HCT116 (cell line): ENCODE data around the gene ARHGAP42. TPM values are rescaled to one million over a fixed set of nuclear protein-coding genes. Genes with fewer than 3 reads are reported as not detected.

Source experiments
- ATAC-seq: fragments of 200-7000 bp; cut with Tn5 transposase; 2 replicates; pipeline ENCODE4 v1.9.1; 2020; ENCODE audit warnings: mild to moderate bottlenecking, moderate library complexity
- BruUV-seq: library from RNA; stranded (reverse); fragments of 400-500 nt; replicated peaks from 2 replicates; lab custom pipeline; 2021; lab: Mats Ljungman, UMichigan
- CTCF ChIA-PET: fragments of 300-600 bp; sonication (Branson Sonifier 250); formaldehyde crosslinking; loops from one replicate; lab custom pipeline; 2021; ENCODE audit warnings: antibody characterized with exemption; lab: Charles Lee
- POLR2A ChIA-PET: fragments of 300-600, 350-600 bp; sonication (Branson Sonifier 250); formaldehyde crosslinking; loops from one replicate; lab custom pipeline; 2021; ENCODE audit warnings: antibody characterized with exemption; lab: Charles Lee
- RAD21 ChIA-PET, 2 experiments: fragments of 300-600 bp; sonication (Branson Sonifier 250); formaldehyde crosslinking; loops; one replicate each; lab custom pipeline; 2023; ENCODE audit warnings: low total read pairs in 2 of 2; ENCODE audit not compliant: uncharacterized antibody in 2 of 2, unreplicated experiment in 2 of 2, low non-redundant PET in 1 of 2; lab: Charles Lee
- DNase-seq: peaks from one replicate; pipeline ENCODE4 v3.0.0-alpha.2; 2010; ENCODE audit warnings: low read depth, low spot score
- H2AFZ ChIP-seq: fragments of 200-600 bp; shearing (Covaris generic), sonication (generic); 2 replicates; pipeline ENCODE4 v1.6.1; 2017; ENCODE audit warnings: low read depth, mixed run types, mixed read lengths, antibody characterized with exemption, low read length; ENCODE audit not compliant: poor library complexity, severe bottlenecking
- H3K27ac ChIP-seq: 2 replicates; pipeline ENCODE4 v1.5.1; 2012; ENCODE audit warnings: low read depth, low read length
- H3K27me3 ChIP-seq: fragments of 200-600 bp; sonication (generic); 2 replicates; pipeline ENCODE4 v1.6.1; 2016; ENCODE audit warnings: mixed run types, low read length, mixed read lengths; ENCODE audit not compliant: insufficient read depth
- H3K36me3 ChIP-seq, 2 experiments: fragments of 200-500 bp in 1 of 2; fragments of 200-600 bp in 1 of 2; sonication (Bioruptor generic) in 1 of 2; sonication (generic) in 1 of 2; 2 replicates each; pipeline versions ENCODE4 v1.5.1 to v1.6.1; 2014 to 2016; ENCODE audit warnings: low read length in 2 of 2, inconsistent platforms in 1 of 2, mixed read lengths in 1 of 2, mixed run types in 1 of 2; ENCODE audit not compliant: insufficient read depth in 2 of 2, control insufficient read depth in 1 of 2
- H3K4me1 ChIP-seq, 2 experiments: fragments of 200-600 bp in 1 of 2; sonication (generic) in 1 of 2; 2 replicates each; pipeline versions ENCODE4 v1.5.1 to v1.6.1; 2012 to 2017; ENCODE audit warnings: low read length in 2 of 2, inconsistent platforms in 1 of 2, mild to moderate bottlenecking in 1 of 2, mixed read lengths in 1 of 2, mixed run types in 1 of 2, moderate library complexity in 1 of 2; ENCODE audit not compliant: insufficient read depth in 2 of 2, control insufficient read depth in 1 of 2
- H3K4me2 ChIP-seq: fragments of 200-600 bp; sonication (generic); 2 replicates; pipeline ENCODE4 v1.6.1; 2017; ENCODE audit warnings: mixed run types, low read length, mixed read lengths
- H3K4me3 ChIP-seq, 2 experiments: fragments of 200-600 bp in 1 of 2; sonication (generic) in 1 of 2; replicated peaks in 1 of 2; 2 replicates each; pipeline ENCODE4 v1.5.1; 2011 to 2016; ENCODE audit warnings: low read length in 2 of 2, control low read depth in 1 of 2, low read depth in 1 of 2, mild to moderate bottlenecking in 1 of 2, mixed read lengths in 1 of 2, mixed run types in 1 of 2
- H3K79me2 ChIP-seq: fragments of 200-600 bp; sonication (generic); 2 replicates; pipeline ENCODE4 v1.6.1; 2017; ENCODE audit warnings: mild to moderate bottlenecking, mixed run types, low read length, moderate library complexity, mixed read lengths; ENCODE audit not compliant: insufficient read depth
- H3K9ac ChIP-seq: fragments of 200-600 bp; sonication (generic); 2 replicates; pipeline ENCODE4 v1.6.1; 2016; ENCODE audit warnings: low read length, mixed read lengths
- H3K9me2 ChIP-seq: fragments of 200-600 bp; sonication (generic), shearing (Covaris generic); 2 replicates; pipeline ENCODE4 v1.6.1; 2017; ENCODE audit warnings: mixed run types, mild to moderate bottlenecking, moderate library complexity; ENCODE audit not compliant: insufficient read depth
- H3K9me3 ChIP-seq, 2 experiments: fragments of 200-500 bp in 1 of 2; fragments of 200-600 bp in 1 of 2; sonication (Bioruptor generic) in 1 of 2; sonication (generic) in 1 of 2; 2 replicates each; pipeline ENCODE4 v1.6.1; 2014 to 2017; ENCODE audit warnings: low read length in 2 of 2, mixed read lengths in 2 of 2, inconsistent platforms in 1 of 2, low read depth in 1 of 2, mild to moderate bottlenecking in 1 of 2, mixed run types in 1 of 2, moderate library complexity in 1 of 2; ENCODE audit not compliant: control insufficient read depth in 1 of 2, insufficient read depth in 1 of 2
- H4K20me1 ChIP-seq: fragments of 200-600 bp; sonication (generic), shearing (Covaris generic); 2 replicates; pipeline ENCODE4 v1.6.1; 2017; ENCODE audit warnings: mixed run types, mild to moderate bottlenecking, moderate library complexity; ENCODE audit not compliant: insufficient read depth
- CBX3 ChIP-seq: IDR thresholded peaks from 2 replicates; pipeline ENCODE4 v1.6.1; 2012; ENCODE audit warnings: low read depth
- CEBPB ChIP-seq: IDR thresholded peaks from 2 replicates; pipeline ENCODE4 v1.6.1; 2012; ENCODE audit warnings: low read depth
- EZH2 ChIP-seq: fragments of 200-600 bp; sonication (generic); IDR thresholded peaks from 2 replicates; pipeline ENCODE4 v1.6.1; 2017; ENCODE audit warnings: antibody characterized with exemption, mixed run types
- JUND ChIP-seq: IDR thresholded peaks from 2 replicates; pipeline ENCODE4 v1.6.1; 2012
- SRF ChIP-seq: IDR thresholded peaks from 2 replicates; pipeline ENCODE4 v1.6.1; 2012; ENCODE audit warnings: low read depth
- YY1 ChIP-seq: IDR thresholded peaks from 2 replicates; pipeline ENCODE4 v1.6.1; 2011; ENCODE audit warnings: low read length, low read depth, moderate library complexity, mild to moderate bottlenecking; ENCODE audit not compliant: insufficient replicate concordance; ENCODE audit errors: extremely low read depth
- ZFX ChIP-seq: fragments of 450-650 bp; IDR thresholded peaks from 2 replicates; pipeline ENCODE4 v1.6.1; 2017
- intact Hi-C: fragments of 100-400 bp; cut with micrococcal nuclease; formaldehyde crosslinking; loops from 2 replicates; pipeline ENCODE4 v1.10.0; 2022
- total RNA-seq: library from RNA; stranded (reverse); gene quantifications from one replicate; pipeline ENCODE4 v1.2.1, GENCODE V29; 2021; ENCODE audit not compliant: unreplicated experiment
- TF ChIP-seq, protein P1 (sequence below): IDR thresholded peaks from 2 replicates; pipeline ENCODE4 v1.6.1; 2011; ENCODE audit warnings: mild to moderate bottlenecking, low read length, moderate library complexity; ENCODE audit not compliant: insufficient replicate concordance; ENCODE audit errors: extremely low read depth
- TF ChIP-seq, protein P2 (sequence below): IDR thresholded peaks from 2 replicates; pipeline ENCODE4 v1.6.1; 2012

The ARHGAP42 gene
- total RNA-seq, 1 experiment from 2014 or later, result 12.3 TPM

DNA sequence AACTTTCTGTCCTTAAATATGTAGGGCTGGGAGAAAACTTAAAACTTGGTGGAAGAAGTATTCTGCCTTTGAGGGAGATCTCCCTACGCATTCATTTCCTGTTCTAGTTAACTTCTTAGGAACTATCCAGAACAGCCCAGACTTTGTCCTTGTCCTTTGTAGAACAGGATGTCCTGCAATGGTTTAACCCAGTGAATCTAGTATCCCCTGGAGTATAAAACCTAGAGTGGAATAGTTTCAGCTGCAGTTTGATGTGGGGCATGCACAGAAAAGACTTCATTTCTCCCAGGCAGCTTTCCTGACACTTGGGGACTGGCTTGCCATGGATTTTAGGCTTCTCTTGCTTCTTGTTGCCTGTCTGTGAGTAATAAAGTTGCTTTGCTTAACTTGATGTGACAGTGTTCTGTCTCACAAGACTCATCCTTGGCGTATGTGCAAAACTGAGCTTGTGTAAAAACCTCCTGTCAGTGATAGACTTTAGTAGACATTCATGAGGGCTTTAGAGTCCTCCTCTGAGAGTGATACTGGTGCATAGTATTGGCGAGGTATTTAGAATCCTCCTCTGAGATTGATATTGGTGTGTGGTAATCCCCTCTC is 28.2 kb downstream of the ARHGAP42 start:
- Histone ChIP-seq H3K79me2 (peaks cover 55% of the 10 kb centered on the region), H3K9ac (no peak overlapping the region), H3K36me3 (no peaks in the 10 kb centered on the region), H2AFZ (no peak overlapping the region), H3K4me3 (no peak overlapping the region), H3K27ac (no peak overlapping the region), H3K4me2 (no peak overlapping the region), H3K4me1 (peaks cover 16 to 31% of the 10 kb centered on the region in 2 experiments), H3K27me3 (no peaks in the 10 kb centered on the region), H3K9me2 (no peaks in the 10 kb centered on the region), H3K9me3 (no peaks in the 10 kb centered on the region), H4K20me1 (no peaks in the 10 kb centered on the region)
- BruUV-seq, result no TSS peak
- DNase-seq, result no peak
- ChIA-PET RAD21 (no interaction called here), CTCF (no interaction called here), POLR2A (interaction anchor here (0.6 kb wide), 1 partner anchor 19 kb away, joined by 4 read pairs; no protein-coding TSS in a partner anchor)
- intact Hi-C loops, result no loop called here
- ATAC-seq, result no peak
- no peak for TF ChIP-seq CEBPB
- TF ChIP-seq SRF, result no peak
- TF ChIP-seq, protein P1, sequence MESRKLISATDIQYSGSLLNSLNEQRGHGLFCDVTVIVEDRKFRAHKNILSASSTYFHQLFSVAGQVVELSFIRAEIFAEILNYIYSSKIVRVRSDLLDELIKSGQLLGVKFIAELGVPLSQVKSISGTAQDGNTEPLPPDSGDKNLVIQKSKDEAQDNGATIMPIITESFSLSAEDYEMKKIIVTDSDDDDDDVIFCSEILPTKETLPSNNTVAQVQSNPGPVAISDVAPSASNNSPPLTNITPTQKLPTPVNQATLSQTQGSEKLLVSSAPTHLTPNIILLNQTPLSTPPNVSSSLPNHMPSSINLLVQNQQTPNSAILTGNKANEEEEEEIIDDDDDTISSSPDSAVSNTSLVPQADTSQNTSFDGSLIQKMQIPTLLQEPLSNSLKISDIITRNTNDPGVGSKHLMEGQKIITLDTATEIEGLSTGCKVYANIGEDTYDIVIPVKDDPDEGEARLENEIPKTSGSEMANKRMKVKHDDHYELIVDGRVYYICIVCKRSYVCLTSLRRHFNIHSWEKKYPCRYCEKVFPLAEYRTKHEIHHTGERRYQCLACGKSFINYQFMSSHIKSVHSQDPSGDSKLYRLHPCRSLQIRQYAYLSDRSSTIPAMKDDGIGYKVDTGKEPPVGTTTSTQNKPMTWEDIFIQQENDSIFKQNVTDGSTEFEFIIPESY, result no peak

DNA sequence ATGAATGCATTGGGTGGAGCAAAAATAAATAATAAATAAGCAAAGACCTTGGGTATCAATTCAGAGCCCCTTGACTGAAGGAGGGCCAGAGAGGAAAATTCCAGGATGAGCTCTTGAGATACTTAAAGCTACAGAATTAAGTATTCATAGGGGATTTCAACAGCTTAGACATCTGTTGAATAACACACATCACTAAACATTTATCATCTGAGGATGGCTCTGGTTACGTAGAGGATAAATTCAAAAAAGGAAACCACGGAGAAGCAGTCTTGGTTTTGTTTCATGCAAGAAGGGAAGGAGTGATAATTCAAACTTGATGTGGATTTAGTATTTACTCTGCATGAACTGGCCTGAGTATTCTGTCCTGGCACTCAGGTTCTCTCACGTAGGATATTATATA is 29.8 kb downstream of the ARHGAP42 start:
- BruUV-seq, result no TSS peak
- DNase-seq, result no peak
- intact Hi-C loops, result no loop called here
- Histone ChIP-seq H3K36me3 (no peaks in the 10 kb centered on the region), H3K4me1 (peaks cover 18 to 41% of the 10 kb centered on the region in 2 experiments), H3K4me3 (no peak overlapping the region), H4K20me1 (no peaks in the 10 kb centered on the region), H3K9me2 (no peaks in the 10 kb centered on the region), H3K9me3 (no peaks in the 10 kb centered on the region), H2AFZ (no peak overlapping the region), H3K9ac (no peak overlapping the region), H3K27me3 (no peaks in the 10 kb centered on the region), H3K79me2 (peaks cover 60% of the 10 kb centered on the region), H3K4me2 (no peak overlapping the region), H3K27ac (no peak overlapping the region)
- ChIA-PET CTCF (no interaction called here), RAD21 (no interaction called here), POLR2A (interaction anchor here (0.6 kb wide), 1 partner anchor 12 kb away, joined by 4 read pairs; no protein-coding TSS in a partner anchor)
- TF ChIP-seq JUND (no peak), ZFX (no peak), CBX3 (no peak), YY1 (no peak), EZH2 (no peak)
- TF ChIP-seq, protein P1, result no peak
- TF ChIP-seq, protein P2, sequence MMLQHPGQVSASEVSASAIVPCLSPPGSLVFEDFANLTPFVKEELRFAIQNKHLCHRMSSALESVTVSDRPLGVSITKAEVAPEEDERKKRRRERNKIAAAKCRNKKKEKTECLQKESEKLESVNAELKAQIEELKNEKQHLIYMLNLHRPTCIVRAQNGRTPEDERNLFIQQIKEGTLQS, result no peak
- no peak for ATAC-seq
